ENCODE data around the gene COIL. TPM values are rescaled to one million over a fixed set of nuclear protein-coding genes. Genes with fewer than 3 reads are reported as not detected.

COIL gene
- total RNA-seq, 1 experiment from 2014 or later = 31.2 TPM

- Histone ChIP-seq H3K4me3 (replicated peaks in 1 of 2; ENCODE audit: low read depth in 1 of 2, low read length in 2 of 2) (no peak overlapping the region), H4K20me1 (ENCODE audit: insufficient read depth) (no peaks in the 10 kb centered on the region), H2AFZ (ENCODE audit: low read depth, low read length, poor library complexity, severe bottlenecking) (no peak overlapping the region), H3K79me2 (ENCODE audit: insufficient read depth, low read length) (no peaks in the 10 kb centered on the region), H3K27ac (ENCODE audit: low read depth, low read length) (no peak overlapping the region), H3K27me3 (ENCODE audit: insufficient read depth, low read length) (no peaks in the 10 kb centered on the region), H3K4me2 (ENCODE audit: low read length) (no peak overlapping the region), H3K4me1 (ENCODE audit: control insufficient read depth in 1 of 2, insufficient read depth in 2 of 2, low read length in 2 of 2) (peaks cover 8 to 14% of the 10 kb centered on the region in 2 experiments; a peak in 3 of 4 replicates), H3K9me3 (ENCODE audit: control insufficient read depth in 1 of 2, insufficient read depth in 1 of 2, low read depth in 1 of 2, low read length in 2 of 2) (no peaks in the 10 kb centered on the region), H3K36me3 (ENCODE audit: control insufficient read depth in 1 of 2, insufficient read depth in 2 of 2, low read length in 2 of 2) (no peaks in the 10 kb centered on the region), H3K9me2 (ENCODE audit: insufficient read depth) (no peaks in the 10 kb centered on the region), H3K9ac (ENCODE audit: low read length) (no peak overlapping the region)
- ChIA-PET CTCF (no interaction called here), RAD21 (ENCODE audit: low non-redundant PET in 1 of 2, low total read pairs in 2 of 2, uncharacterized antibody in 2 of 2, unreplicated experiment in 2 of 2) (no interaction called here), POLR2A (no interaction called here)
- intact Hi-C loops (cut with micrococcal nuclease) = no loop called here
- no TSS peak for BruUV-seq (replicated peaks)
- DNase-seq (ENCODE audit: low read depth, low spot score) = no peak
- TF ChIP-seq ZNF274 (IDR thresholded peaks at IDR 0.05; ENCODE audit: low read depth, low read length) = no peak
- no peak for TF ChIP-seq EZH2 (IDR thresholded peaks at IDR 0.05)
- TF ChIP-seq SIN3A (IDR thresholded peaks at IDR 0.05; ENCODE audit: low read depth) = no peak
- no peak for TF ChIP-seq ELF1 (IDR thresholded peaks at IDR 0.05; ENCODE audit: borderline replicate concordance, low read depth)
- TF ChIP-seq ZFX (IDR thresholded peaks at IDR 0.05) = no peak
- TF ChIP-seq POLR2A (IDR thresholded peaks at IDR 0.05; ENCODE audit: borderline replicate concordance, extremely low read depth, insufficient read depth, insufficient read length) = no peak
- TF ChIP-seq ZBTB33 (IDR thresholded peaks at IDR 0.05; ENCODE audit: extremely low read depth, insufficient replicate concordance, low read length) = no peak
- no peak for TF ChIP-seq YY1 (IDR thresholded peaks at IDR 0.05; ENCODE audit: extremely low read depth, insufficient replicate concordance, low read depth, low read length)
- ATAC-seq = no peak
Measured at GRCh38 chr17:56975656-56976055, 14.8 kb upstream of the COIL start.

- no peaks in the 10 kb centered on the region for H4K20me1 ChIP-seq (ENCODE audit: insufficient read depth)
- no peaks in the 10 kb centered on the region for H3K9me2 ChIP-seq (ENCODE audit: insufficient read depth)
- H2AFZ ChIP-seq (ENCODE audit: low read depth, low read length, poor library complexity, severe bottlenecking) = no peak overlapping the region
- H3K4me3 ChIP-seq (replicated peaks in 1 of 2; ENCODE audit: low read depth in 1 of 2, low read length in 2 of 2) = no peak overlapping the region
- no peak overlapping the region for H3K9ac ChIP-seq (ENCODE audit: low read length)
- ATAC-seq (no peak), DNase-seq (ENCODE audit: low read depth, low spot score) (no peak)
- ChIA-PET POLR2A (no interaction called here), RAD21 (ENCODE audit: low non-redundant PET in 1 of 2, low total read pairs in 2 of 2, uncharacterized antibody in 2 of 2, unreplicated experiment in 2 of 2) (no interaction called here), CTCF (no interaction called here)
- no TSS peak for BruUV-seq (replicated peaks)
- H3K36me3 ChIP-seq (ENCODE audit: control insufficient read depth in 1 of 2, insufficient read depth in 2 of 2, low read length in 2 of 2) = no peaks in the 10 kb centered on the region
- H3K79me2 ChIP-seq (ENCODE audit: insufficient read depth, low read length) = no peaks in the 10 kb centered on the region
- peaks cover 8 to 14% of the 10 kb centered on the region in 2 experiments; a peak in 3 of 4 replicates for H3K4me1 ChIP-seq (ENCODE audit: control insufficient read depth in 1 of 2, insufficient read depth in 2 of 2, low read length in 2 of 2)
- H3K9me3 ChIP-seq (ENCODE audit: control insufficient read depth in 1 of 2, insufficient read depth in 1 of 2, low read depth in 1 of 2, low read length in 2 of 2) = no peaks in the 10 kb centered on the region
- intact Hi-C loops (cut with micrococcal nuclease) = no loop called here
- no peak overlapping the region for H3K27ac ChIP-seq (ENCODE audit: low read depth, low read length)
- no peaks in the 10 kb centered on the region for H3K27me3 ChIP-seq (ENCODE audit: insufficient read depth, low read length)
- H3K4me2 ChIP-seq (ENCODE audit: low read length) = no peak overlapping the region
- TF ChIP-seq TCF7L2 (IDR thresholded peaks at IDR 0.05; ENCODE audit: borderline replicate concordance, extremely low read depth, insufficient read depth, insufficient read length) = no peak
- TF ChIP-seq SP1 (IDR thresholded peaks at IDR 0.05; ENCODE audit: low read depth) = no peak
- TF ChIP-seq EGR1 (IDR thresholded peaks at IDR 0.05; ENCODE audit: low read depth) = no peak
- no peak for TF ChIP-seq ATF3 (IDR thresholded peaks at IDR 0.05)
- TF ChIP-seq CEBPB (IDR thresholded peaks at IDR 0.05; ENCODE audit: low read depth) = no peak
- TF ChIP-seq RAD21 (IDR thresholded peaks at IDR 0.05; ENCODE audit: low read depth) = no peak
- TF ChIP-seq ZNF274 (IDR thresholded peaks at IDR 0.05; ENCODE audit: low read depth, low read length) = no peak
- TF ChIP-seq JUND (IDR thresholded peaks at IDR 0.05) = no peak
- TF ChIP-seq CBX3 (IDR thresholded peaks at IDR 0.05; ENCODE audit: low read depth) = no peak
- TF ChIP-seq CTCF (IDR thresholded peaks at IDR 0.05 in 2 of 3, conservative IDR thresholded peaks at IDR 0.05 in 1 of 3; ENCODE audit: borderline replicate concordance in 1 of 3, insufficient read depth in 1 of 3, low read depth in 2 of 3, low read length in 2 of 3) = no peak
- no peak for TF ChIP-seq ELF1 (IDR thresholded peaks at IDR 0.05; ENCODE audit: borderline replicate concordance, low read depth)
Measured at GRCh38 chr17:56974055-56974454, 13.2 kb upstream of the COIL start.
